DOHH2 (cell line): ENCODE results near the gene EEFSEC.

Source experiments
- H3F3A ChIP-seq: fragments of 200-600 bp; sonication (generic), shearing (Covaris generic); 2 replicates; pipeline ENCODE4 v1.6.0; 2016; ENCODE audit warnings: antibody characterized with exemption, mild to moderate bottlenecking; ENCODE audit not compliant: control insufficient read depth, insufficient read depth
- H3K27ac ChIP-seq: fragments of 200-600 bp; sonication (generic); 2 replicates; pipeline ENCODE4 v1.5.1; 2014; ENCODE audit warnings: low read depth, mild to moderate bottlenecking, low read length, moderate library complexity
- H3K27me3 ChIP-seq: fragments of 200-600 bp; sonication (generic); 2 replicates; pipeline ENCODE4 v1.6.1; 2014; ENCODE audit warnings: mild to moderate bottlenecking, low read length, mixed read lengths; ENCODE audit not compliant: control insufficient read depth
- H3K36me3 ChIP-seq: fragments of 200-600 bp; sonication (generic); 2 replicates; pipeline ENCODE4 v1.6.1; 2014; ENCODE audit warnings: mild to moderate bottlenecking, low read length, moderate library complexity, mixed read lengths; ENCODE audit not compliant: control insufficient read depth
- H3K4me1 ChIP-seq: fragments of 200-600 bp; sonication (generic); 2 replicates; pipeline ENCODE4 v1.6.1; 2014; ENCODE audit warnings: mild to moderate bottlenecking, low read length, mixed read lengths; ENCODE audit not compliant: control insufficient read depth
- H3K4me2 ChIP-seq: fragments of 200-600 bp; sonication (generic); 2 replicates; pipeline ENCODE4 v1.6.0; 2014; ENCODE audit warnings: mild to moderate bottlenecking, low read length, moderate library complexity
- H3K4me3 ChIP-seq: fragments of 200-600 bp; sonication (generic); 2 replicates; pipeline ENCODE4 v1.5.1; 2014; ENCODE audit warnings: mild to moderate bottlenecking, low read length, mixed read lengths
- H3K79me2 ChIP-seq: fragments of 200-600 bp; sonication (generic); 2 replicates; pipeline ENCODE4 v1.6.1; 2014; ENCODE audit warnings: mild to moderate bottlenecking, low read length, mixed read lengths; ENCODE audit not compliant: control insufficient read depth
- H3K9me2 ChIP-seq: fragments of 200-600 bp; sonication (generic); replicated peaks from 2 replicates; pipeline ENCODE4 v1.6.1; 2014; ENCODE audit warnings: mild to moderate bottlenecking, low read length, mixed read lengths; ENCODE audit not compliant: control insufficient read depth
- H3K9me3 ChIP-seq: fragments of 200-600 bp; sonication (generic); 2 replicates; pipeline ENCODE4 v1.6.1; 2014; ENCODE audit warnings: antibody characterized with exemption, low read length, mixed read lengths; ENCODE audit not compliant: control insufficient read depth, insufficient read depth
- H4K20me1 ChIP-seq: fragments of 200-600 bp; sonication (generic); 2 replicates; pipeline ENCODE4 v1.6.0; 2014; ENCODE audit warnings: low read depth, mild to moderate bottlenecking, antibody characterized with exemption, low read length, moderate library complexity; ENCODE audit not compliant: control insufficient read depth, insufficient read depth
- CTCF ChIP-seq: fragments of 200-600 bp; sonication (generic); IDR thresholded peaks from one replicate; pipeline ENCODE4 v1.5.1; 2014; ENCODE audit warnings: antibody characterized with exemption, mild to moderate bottlenecking, low read depth, low read length; ENCODE audit not compliant: poor library complexity, severe bottlenecking
- EZH2phosphoT487 ChIP-seq: fragments of 200-600 bp; sonication (generic); IDR thresholded peaks from 2 replicates; pipeline ENCODE4 v1.6.1; 2017; ENCODE audit warnings: borderline replicate concordance, mild to moderate bottlenecking, antibody characterized with exemption, low read length, moderate library complexity, mixed read lengths

EEFSEC gene

GRCh38 chr3:128297401-128298138 is 144.3 kb downstream of the EEFSEC start:
- TF ChIP-seq CTCF: no peak
- TF ChIP-seq EZH2phosphoT487: no peak
- no peak overlapping the region for H3K4me2 ChIP-seq
- no peaks in the 10 kb centered on the region for H3K27me3 ChIP-seq
- no peaks in the 10 kb centered on the region for H3K4me1 ChIP-seq
- H3K36me3 ChIP-seq: no peaks in the 10 kb centered on the region
- no peaks in the 10 kb centered on the region for H3K9me3 ChIP-seq
- no peak overlapping the region for H3K4me3 ChIP-seq
- H3F3A ChIP-seq: no peaks in the 10 kb centered on the region
- H3K79me2 ChIP-seq: no peaks in the 10 kb centered on the region
- no peak overlapping the region for H3K27ac ChIP-seq
- no peaks in the 10 kb centered on the region for H4K20me1 ChIP-seq
- H3K9me2 ChIP-seq: no peaks in the 10 kb centered on the region

GRCh38 chr3:128301186-128302023 is 148.1 kb downstream of the EEFSEC start:
- H3K36me3 ChIP-seq: no peaks in the 10 kb centered on the region
- H3K9me2 ChIP-seq: no peaks in the 10 kb centered on the region
- TF ChIP-seq CTCF (no peak), EZH2phosphoT487 (no peak)
- H3K4me3 ChIP-seq: no peak overlapping the region
- no peak overlapping the region for H3K27ac ChIP-seq
- H4K20me1 ChIP-seq: no peaks in the 10 kb centered on the region
- no peaks in the 10 kb centered on the region for H3K9me3 ChIP-seq
- no peaks in the 10 kb centered on the region for H3K4me1 ChIP-seq
- H3K4me2 ChIP-seq: no peak overlapping the region
- no peaks in the 10 kb centered on the region for H3F3A ChIP-seq
- H3K79me2 ChIP-seq: no peaks in the 10 kb centered on the region
- H3K27me3 ChIP-seq: no peaks in the 10 kb centered on the region

- no peaks in the 10 kb centered on the region for H3K36me3 ChIP-seq
- no peaks in the 10 kb centered on the region for H4K20me1 ChIP-seq
- no peak overlapping the region for H3K4me2 ChIP-seq
- no peak overlapping the region for H3K27ac ChIP-seq
- no peak overlapping the region for H3K4me3 ChIP-seq
- no peaks in the 10 kb centered on the region for H3K27me3 ChIP-seq
- no peaks in the 10 kb centered on the region for H3F3A ChIP-seq
- H3K9me3 ChIP-seq: no peaks in the 10 kb centered on the region
- H3K79me2 ChIP-seq: no peaks in the 10 kb centered on the region
- no peak for TF ChIP-seq CTCF
- TF ChIP-seq EZH2phosphoT487: no peak
- no peaks in the 10 kb centered on the region for H3K9me2 ChIP-seq
- no peaks in the 10 kb centered on the region for H3K4me1 ChIP-seq
Measured at GRCh38 chr3:128306481-128306880, 153.2 kb downstream of the EEFSEC start.
